CD14-positive monocyte (primary cell): ENCODE results near the gene LIN37. TPM values are rescaled to one million over a fixed set of nuclear protein-coding genes. Genes with fewer than 3 reads are reported as not detected.

Source experiments
- DNase-seq, 3 donors: peaks; one replicate each; pipeline ENCODE4 v3.0.0-alpha.2; 2011 to 2022
- H2AFZ ChIP-seq: 2 replicates; pipeline ENCODE4 v1.6.0; 2012; ENCODE audit warnings: mild to moderate bottlenecking, low read depth, low read length, inconsistent platforms; ENCODE audit not compliant: insufficient read depth, poor library complexity, severe bottlenecking
- H3K27ac ChIP-seq, 2 donors: 1 replicate in 1 of 2; 2 replicates in 1 of 2; pipeline ENCODE4 v1.5.1; 2012 to 2013; ENCODE audit warnings: low read length in 2 of 2, control low read depth in 1 of 2, inconsistent platforms in 1 of 2, low read depth in 1 of 2, mild to moderate bottlenecking in 1 of 2
- H3K27me3 ChIP-seq, 2 donors: one replicate each; pipeline versions ENCODE4 v1.6.0 to v1.6.1; 2011 to 2013; ENCODE audit warnings: low read length in 2 of 2; ENCODE audit not compliant: control insufficient read depth in 2 of 2, insufficient read depth in 2 of 2
- H3K36me3 ChIP-seq, 2 donors: replicated peaks in 1 of 2; 1 replicate in 1 of 2; 2 replicates in 1 of 2; pipeline versions ENCODE4 v1.5.1 to v1.6.1; 2012 to 2013; ENCODE audit warnings: low read length in 2 of 2, control low read depth in 1 of 2, inconsistent platforms in 1 of 2, mild to moderate bottlenecking in 1 of 2; ENCODE audit not compliant: insufficient read depth in 2 of 2, control insufficient read depth in 1 of 2
- H3K4me1 ChIP-seq, 2 donors: 1 replicate in 1 of 2; 2 replicates in 1 of 2; pipeline versions ENCODE4 v1.5.1 to v1.6.1; 2012 to 2013; ENCODE audit warnings: low read length in 2 of 2, control low read depth in 1 of 2, inconsistent platforms in 1 of 2, mild to moderate bottlenecking in 1 of 2, moderate library complexity in 1 of 2; ENCODE audit not compliant: insufficient read depth in 2 of 2, control insufficient read depth in 1 of 2
- H3K4me2 ChIP-seq: replicated peaks from 2 replicates; pipeline ENCODE3; 2012; ENCODE audit warnings: low read length, moderate library complexity, mild to moderate bottlenecking; ENCODE audit not compliant: poor library complexity, severe bottlenecking; ENCODE audit errors: extremely low read depth
- H3K4me3 ChIP-seq, 3 experiments: fragments of 200-600 bp in 1 of 3; sonication (generic) in 1 of 3; replicated peaks in 1 of 3; 1 replicate in 2 of 3; 2 replicates in 1 of 3; pipeline ENCODE4 v1.5.1; 2011 to 2013; ENCODE audit warnings: low read length in 3 of 3, mild to moderate bottlenecking in 3 of 3, control low read depth in 2 of 3, low read depth in 2 of 3, inconsistent platforms in 1 of 3, moderate library complexity in 1 of 3
- H3K79me2 ChIP-seq: 2 replicates; pipeline ENCODE4 v1.6.0; 2012; ENCODE audit warnings: mild to moderate bottlenecking, control low read depth, inconsistent platforms, low read length, moderate library complexity; ENCODE audit not compliant: insufficient read depth
- H3K9ac ChIP-seq: 2 replicates; pipeline ENCODE4 v1.6.0; 2017; ENCODE audit warnings: low read length, mild to moderate bottlenecking; ENCODE audit not compliant: insufficient read depth, poor library complexity, severe bottlenecking
- H3K9me3 ChIP-seq, 2 donors: replicated peaks in 1 of 2; 1 replicate in 1 of 2; 2 replicates in 1 of 2; pipeline versions ENCODE4 v1.5.1 to v1.6.1; 2012 to 2013; ENCODE audit warnings: low read length in 2 of 2, control low read depth in 1 of 2; ENCODE audit not compliant: control insufficient read depth in 1 of 2, insufficient read depth in 1 of 2
- H4K20me1 ChIP-seq: 2 replicates; pipeline ENCODE4 v1.6.0; 2012; ENCODE audit warnings: mild to moderate bottlenecking, low read length, control low read depth, moderate library complexity; ENCODE audit not compliant: insufficient read depth
- H3K27ac Mint-ChIP-seq, 7 donors: one replicate each; pipeline ENCODE4 v1.8.0; 2020; ENCODE audit warnings: mild to moderate bottlenecking in 7 of 7, mixed read lengths in 7 of 7, moderate library complexity in 6 of 7, inconsistent platforms in 2 of 7
- H3K27me3 Mint-ChIP-seq, 3 donors: one replicate each; pipeline ENCODE4 v1.8.0; 2021 to 2022; ENCODE audit warnings: low read depth in 3 of 3, mild to moderate bottlenecking in 3 of 3, mixed read lengths in 3 of 3, moderate library complexity in 3 of 3, inconsistent platforms in 1 of 3
- H3K36me3 Mint-ChIP-seq, 2 donors: one replicate each; pipeline ENCODE4 v1.8.0; 2020; ENCODE audit warnings: mixed read lengths in 2 of 2, inconsistent platforms in 1 of 2, mild to moderate bottlenecking in 1 of 2
- H3K4me1 Mint-ChIP-seq: one replicate; pipeline ENCODE4 v1.8.0; 2020; ENCODE audit warnings: mild to moderate bottlenecking, mixed read lengths
- H3K4me3 Mint-ChIP-seq, 2 donors: one replicate each; pipeline ENCODE4 v1.8.0; 2020; ENCODE audit warnings: mild to moderate bottlenecking in 2 of 2, mixed read lengths in 2 of 2, moderate library complexity in 1 of 2
- H3K9me3 Mint-ChIP-seq, 7 donors: one replicate each; pipeline ENCODE4 v1.8.0; 2020 to 2022; ENCODE audit warnings: mixed read lengths in 7 of 7, mild to moderate bottlenecking in 6 of 7, moderate library complexity in 6 of 7, inconsistent platforms in 2 of 7
- CTCF ChIP-seq: fragments of 200-600 bp; IDR thresholded peaks from one replicate; pipeline ENCODE4 v1.8.0; 2022; ENCODE audit warnings: antibody characterized with exemption, mild to moderate bottlenecking
- WGBS: methylation state at CpG from one replicate; pipeline ENCODE4 v1.1.5; 2013; ENCODE audit warnings: missing lambda C conversion rate; ENCODE audit not compliant: insufficient coverage; 5-methylcytosine and 5-hydroxymethylcytosine counted together
- intact Hi-C, 2 donors: fragments of 100-400 bp; cut with micrococcal nuclease; formaldehyde crosslinking; loops; one replicate each; pipeline versions ENCODE4 v1.15.0 to v1.15.1; 2023
- polyA plus RNA-seq, 3 donors: library from polyadenylated mRNA; depleted of rRNA in 1 of 3; unstranded in 2 of 3; stranded (reverse) in 1 of 3; fragments of 300-500 nt in 2 of 3; fragments of >200 nt in 1 of 3; fragmentation: Illumina TruSeq in 2 of 3; gene quantifications; 1 replicate in 2 of 3; 2 replicates in 1 of 3; pipeline ENCODE4 v1.2.3, GENCODE V29; 2012 to 2021

LIN37 gene
- polyA plus RNA-seq, 3 donors, result 5.6 to 28.6 (median 7.2) TPM

GRCh38 chr19:35752746-35753350, 4.5 kb downstream of the LIN37 start:
- no peak overlapping the region for H3K4me3 Mint-ChIP-seq
- H3K27ac ChIP-seq, result no peak overlapping the region
- H3K4me1 ChIP-seq, result peaks cover 34 to 48% of the 10 kb centered on the region in 2 donors
- peaks cover 24 to 30% of the 10 kb centered on the region in 2 donors for H3K36me3 ChIP-seq
- H3K27ac Mint-ChIP-seq, result no peak overlapping the region
- intact Hi-C loops, result loop anchor here in 1 of 2 donors (10.0 kb wide), 1 partner anchor 362 kb away; the partner anchor contains the start of genes OVOL3, POLR2I and TBCB
- TF ChIP-seq CTCF, result no peak
- no peak for DNase-seq
- H3K36me3 Mint-ChIP-seq, result peaks cover 36 to 39% of the 10 kb centered on the region in 2 donors
- 96% methylated on average over 11 of the region's 20 CpGs for WGBS
- peaks cover 15% of the 10 kb centered on the region for H3K79me2 ChIP-seq
- H3K27me3 ChIP-seq, result peaks cover 9 to 21% of the 10 kb centered on the region in 2 donors
- peaks cover 37% of the 10 kb centered on the region for H3K4me1 Mint-ChIP-seq
- H3K27me3 Mint-ChIP-seq, result peaks cover 18 to 29% (median 25%) of the 10 kb centered on the region in 3 donors
- peaks cover 0 to 8% (median 3%) of the 10 kb centered on the region in 7 donors for H3K9me3 Mint-ChIP-seq
- no peak overlapping the region for H3K4me2 ChIP-seq
- H3K9ac ChIP-seq, result no peak overlapping the region
- no peaks in the 10 kb centered on the region for H4K20me1 ChIP-seq
- H3K4me3 ChIP-seq, result no peak overlapping the region
- H3K9me3 ChIP-seq, result no peaks in the 10 kb centered on the region
- H2AFZ ChIP-seq, result no peak overlapping the region

GRCh38 chr19:35753634-35754369, 5.4 kb downstream of the LIN37 start:
- DNase-seq, result no peak
- peaks cover 9 to 21% of the 10 kb centered on the region in 2 donors for H3K27me3 ChIP-seq
- peaks cover 6% of the 10 kb centered on the region for H4K20me1 ChIP-seq
- no peak overlapping the region for H2AFZ ChIP-seq
- no peak overlapping the region for H3K4me3 ChIP-seq
- H3K9ac ChIP-seq, result no peak overlapping the region
- H3K79me2 ChIP-seq, result peaks cover 11% of the 10 kb centered on the region
- H3K36me3 ChIP-seq, result peaks cover 24 to 30% of the 10 kb centered on the region in 2 donors
- H3K27ac ChIP-seq, result no peak overlapping the region
- H3K9me3 ChIP-seq, result no peaks in the 10 kb centered on the region
- intact Hi-C loops, result loop anchor here in 1 of 2 donors (10.0 kb wide), 1 partner anchor 361 kb away; the partner anchor contains the start of genes OVOL3, POLR2I and TBCB
- peaks cover 36% of the 10 kb centered on the region for H3K4me1 Mint-ChIP-seq
- H3K27me3 Mint-ChIP-seq, result peaks cover 18 to 32% (median 25%) of the 10 kb centered on the region in 3 donors
- TF ChIP-seq CTCF, result no peak
- H3K36me3 Mint-ChIP-seq, result peaks cover 34 to 39% of the 10 kb centered on the region in 2 donors
- 97% methylated on average over 17 of the region's 20 CpGs for WGBS
- peaks cover 33 to 47% of the 10 kb centered on the region in 2 donors for H3K4me1 ChIP-seq
- H3K9me3 Mint-ChIP-seq, result peaks cover 0 to 8% (median 3%) of the 10 kb centered on the region in 7 donors
- peak overlapping the region in 1 of 7 donors; percentile 72 for H3K27ac Mint-ChIP-seq
- no peak overlapping the region for H3K4me2 ChIP-seq
- peak overlapping the region in 1 of 2 donors; percentile 30 for H3K4me3 Mint-ChIP-seq
